ENCODE data around the gene TACR1. TPM values are rescaled to one million over a fixed set of nuclear protein-coding genes. Genes with fewer than 3 reads are reported as not detected.

Gene TACR1
- total and polyA plus RNA-seq, 2 experiments from 2014 or later = 3.5 to 7.3 TPM

DNA sequence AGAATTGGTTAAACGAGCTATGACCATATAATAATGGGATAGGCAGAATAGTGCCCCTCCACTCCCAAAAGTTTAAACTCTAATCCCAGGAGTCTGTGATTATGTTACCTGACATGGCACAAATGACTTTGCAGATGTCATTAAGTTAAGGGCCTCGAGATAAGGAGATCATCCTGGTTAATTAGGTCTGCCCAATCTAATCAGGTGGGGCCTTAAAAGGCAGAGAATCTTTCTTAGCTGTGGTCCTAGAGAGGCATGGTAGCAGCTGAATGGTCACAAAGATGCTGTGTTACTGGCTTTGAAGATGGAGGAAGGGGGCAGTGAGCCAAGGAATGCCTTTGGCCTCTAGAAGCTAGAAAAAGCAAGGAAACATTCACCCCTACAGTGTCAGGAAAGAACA is 31.1 kb downstream of the TACR1 start:
- Histone ChIP-seq H2AFZ (no peak overlapping the region), H3F3A (replicated peaks; ENCODE audit: low read depth) (no peaks in the 10 kb centered on the region), H3K27ac (ENCODE audit: low read depth) (no peak overlapping the region), H3K36me3 (ENCODE audit: insufficient read depth) (no peaks in the 10 kb centered on the region), H3K79me2 (replicated peaks; ENCODE audit: insufficient read depth) (no peaks in the 10 kb centered on the region), H3K4me2 (no peak overlapping the region), H3K27me3 (ENCODE audit: insufficient read depth) (no peaks in the 10 kb centered on the region), H4K20me1 (replicated peaks; ENCODE audit: insufficient read depth) (no peaks in the 10 kb centered on the region), H3K4me3 (no peak overlapping the region), H3K4me1 (ENCODE audit: insufficient read depth) (peaks cover 17% of the 10 kb centered on the region), H3K9me2 (ENCODE audit: insufficient read depth) (no peaks in the 10 kb centered on the region)
- Mint-ChIP-seq H3K4me1 (peaks cover 13% of the 10 kb centered on the region), H3K27ac (no peak overlapping the region), H3K9me3 (peaks cover 20% of the 10 kb centered on the region), H3K27me3 (ENCODE audit: insufficient read depth, low read depth, poor library complexity) (peaks cover 1% of the 10 kb centered on the region), H3K4me3 (no peak overlapping the region), H3K36me3 (ENCODE audit: low read depth) (peaks cover 24% of the 10 kb centered on the region; the same call in 2 of the 3 replicates)
- no peak for DNase-seq (ENCODE audit: low spot score)
- no peak for ATAC-seq
- TF ChIP-seq EZH2phosphoT487 (IDR thresholded peaks at IDR 0.05; ENCODE audit: unreplicated experiment) (no peak), EZH2 (IDR thresholded peaks at IDR 0.05; ENCODE audit: low read depth, unreplicated experiment) (no peak), STAT1 (IDR thresholded peaks at IDR 0.05; ENCODE audit: unreplicated experiment) (no peak)
- TF ChIP-seq, protein P1, sequence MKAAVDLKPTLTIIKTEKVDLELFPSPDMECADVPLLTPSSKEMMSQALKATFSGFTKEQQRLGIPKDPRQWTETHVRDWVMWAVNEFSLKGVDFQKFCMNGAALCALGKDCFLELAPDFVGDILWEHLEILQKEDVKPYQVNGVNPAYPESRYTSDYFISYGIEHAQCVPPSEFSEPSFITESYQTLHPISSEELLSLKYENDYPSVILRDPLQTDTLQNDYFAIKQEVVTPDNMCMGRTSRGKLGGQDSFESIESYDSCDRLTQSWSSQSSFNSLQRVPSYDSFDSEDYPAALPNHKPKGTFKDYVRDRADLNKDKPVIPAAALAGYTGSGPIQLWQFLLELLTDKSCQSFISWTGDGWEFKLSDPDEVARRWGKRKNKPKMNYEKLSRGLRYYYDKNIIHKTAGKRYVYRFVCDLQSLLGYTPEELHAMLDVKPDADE (IDR thresholded peaks at IDR 0.05) = no peak
- TF ChIP-seq, protein P2, sequence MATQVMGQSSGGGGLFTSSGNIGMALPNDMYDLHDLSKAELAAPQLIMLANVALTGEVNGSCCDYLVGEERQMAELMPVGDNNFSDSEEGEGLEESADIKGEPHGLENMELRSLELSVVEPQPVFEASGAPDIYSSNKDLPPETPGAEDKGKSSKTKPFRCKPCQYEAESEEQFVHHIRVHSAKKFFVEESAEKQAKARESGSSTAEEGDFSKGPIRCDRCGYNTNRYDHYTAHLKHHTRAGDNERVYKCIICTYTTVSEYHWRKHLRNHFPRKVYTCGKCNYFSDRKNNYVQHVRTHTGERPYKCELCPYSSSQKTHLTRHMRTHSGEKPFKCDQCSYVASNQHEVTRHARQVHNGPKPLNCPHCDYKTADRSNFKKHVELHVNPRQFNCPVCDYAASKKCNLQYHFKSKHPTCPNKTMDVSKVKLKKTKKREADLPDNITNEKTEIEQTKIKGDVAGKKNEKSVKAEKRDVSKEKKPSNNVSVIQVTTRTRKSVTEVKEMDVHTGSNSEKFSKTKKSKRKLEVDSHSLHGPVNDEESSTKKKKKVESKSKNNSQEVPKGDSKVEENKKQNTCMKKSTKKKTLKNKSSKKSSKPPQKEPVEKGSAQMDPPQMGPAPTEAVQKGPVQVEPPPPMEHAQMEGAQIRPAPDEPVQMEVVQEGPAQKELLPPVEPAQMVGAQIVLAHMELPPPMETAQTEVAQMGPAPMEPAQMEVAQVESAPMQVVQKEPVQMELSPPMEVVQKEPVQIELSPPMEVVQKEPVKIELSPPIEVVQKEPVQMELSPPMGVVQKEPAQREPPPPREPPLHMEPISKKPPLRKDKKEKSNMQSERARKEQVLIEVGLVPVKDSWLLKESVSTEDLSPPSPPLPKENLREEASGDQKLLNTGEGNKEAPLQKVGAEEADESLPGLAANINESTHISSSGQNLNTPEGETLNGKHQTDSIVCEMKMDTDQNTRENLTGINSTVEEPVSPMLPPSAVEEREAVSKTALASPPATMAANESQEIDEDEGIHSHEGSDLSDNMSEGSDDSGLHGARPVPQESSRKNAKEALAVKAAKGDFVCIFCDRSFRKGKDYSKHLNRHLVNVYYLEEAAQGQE (IDR thresholded peaks at IDR 0.05; ENCODE audit: unreplicated experiment) = no peak
- TF ChIP-seq, protein P3, sequence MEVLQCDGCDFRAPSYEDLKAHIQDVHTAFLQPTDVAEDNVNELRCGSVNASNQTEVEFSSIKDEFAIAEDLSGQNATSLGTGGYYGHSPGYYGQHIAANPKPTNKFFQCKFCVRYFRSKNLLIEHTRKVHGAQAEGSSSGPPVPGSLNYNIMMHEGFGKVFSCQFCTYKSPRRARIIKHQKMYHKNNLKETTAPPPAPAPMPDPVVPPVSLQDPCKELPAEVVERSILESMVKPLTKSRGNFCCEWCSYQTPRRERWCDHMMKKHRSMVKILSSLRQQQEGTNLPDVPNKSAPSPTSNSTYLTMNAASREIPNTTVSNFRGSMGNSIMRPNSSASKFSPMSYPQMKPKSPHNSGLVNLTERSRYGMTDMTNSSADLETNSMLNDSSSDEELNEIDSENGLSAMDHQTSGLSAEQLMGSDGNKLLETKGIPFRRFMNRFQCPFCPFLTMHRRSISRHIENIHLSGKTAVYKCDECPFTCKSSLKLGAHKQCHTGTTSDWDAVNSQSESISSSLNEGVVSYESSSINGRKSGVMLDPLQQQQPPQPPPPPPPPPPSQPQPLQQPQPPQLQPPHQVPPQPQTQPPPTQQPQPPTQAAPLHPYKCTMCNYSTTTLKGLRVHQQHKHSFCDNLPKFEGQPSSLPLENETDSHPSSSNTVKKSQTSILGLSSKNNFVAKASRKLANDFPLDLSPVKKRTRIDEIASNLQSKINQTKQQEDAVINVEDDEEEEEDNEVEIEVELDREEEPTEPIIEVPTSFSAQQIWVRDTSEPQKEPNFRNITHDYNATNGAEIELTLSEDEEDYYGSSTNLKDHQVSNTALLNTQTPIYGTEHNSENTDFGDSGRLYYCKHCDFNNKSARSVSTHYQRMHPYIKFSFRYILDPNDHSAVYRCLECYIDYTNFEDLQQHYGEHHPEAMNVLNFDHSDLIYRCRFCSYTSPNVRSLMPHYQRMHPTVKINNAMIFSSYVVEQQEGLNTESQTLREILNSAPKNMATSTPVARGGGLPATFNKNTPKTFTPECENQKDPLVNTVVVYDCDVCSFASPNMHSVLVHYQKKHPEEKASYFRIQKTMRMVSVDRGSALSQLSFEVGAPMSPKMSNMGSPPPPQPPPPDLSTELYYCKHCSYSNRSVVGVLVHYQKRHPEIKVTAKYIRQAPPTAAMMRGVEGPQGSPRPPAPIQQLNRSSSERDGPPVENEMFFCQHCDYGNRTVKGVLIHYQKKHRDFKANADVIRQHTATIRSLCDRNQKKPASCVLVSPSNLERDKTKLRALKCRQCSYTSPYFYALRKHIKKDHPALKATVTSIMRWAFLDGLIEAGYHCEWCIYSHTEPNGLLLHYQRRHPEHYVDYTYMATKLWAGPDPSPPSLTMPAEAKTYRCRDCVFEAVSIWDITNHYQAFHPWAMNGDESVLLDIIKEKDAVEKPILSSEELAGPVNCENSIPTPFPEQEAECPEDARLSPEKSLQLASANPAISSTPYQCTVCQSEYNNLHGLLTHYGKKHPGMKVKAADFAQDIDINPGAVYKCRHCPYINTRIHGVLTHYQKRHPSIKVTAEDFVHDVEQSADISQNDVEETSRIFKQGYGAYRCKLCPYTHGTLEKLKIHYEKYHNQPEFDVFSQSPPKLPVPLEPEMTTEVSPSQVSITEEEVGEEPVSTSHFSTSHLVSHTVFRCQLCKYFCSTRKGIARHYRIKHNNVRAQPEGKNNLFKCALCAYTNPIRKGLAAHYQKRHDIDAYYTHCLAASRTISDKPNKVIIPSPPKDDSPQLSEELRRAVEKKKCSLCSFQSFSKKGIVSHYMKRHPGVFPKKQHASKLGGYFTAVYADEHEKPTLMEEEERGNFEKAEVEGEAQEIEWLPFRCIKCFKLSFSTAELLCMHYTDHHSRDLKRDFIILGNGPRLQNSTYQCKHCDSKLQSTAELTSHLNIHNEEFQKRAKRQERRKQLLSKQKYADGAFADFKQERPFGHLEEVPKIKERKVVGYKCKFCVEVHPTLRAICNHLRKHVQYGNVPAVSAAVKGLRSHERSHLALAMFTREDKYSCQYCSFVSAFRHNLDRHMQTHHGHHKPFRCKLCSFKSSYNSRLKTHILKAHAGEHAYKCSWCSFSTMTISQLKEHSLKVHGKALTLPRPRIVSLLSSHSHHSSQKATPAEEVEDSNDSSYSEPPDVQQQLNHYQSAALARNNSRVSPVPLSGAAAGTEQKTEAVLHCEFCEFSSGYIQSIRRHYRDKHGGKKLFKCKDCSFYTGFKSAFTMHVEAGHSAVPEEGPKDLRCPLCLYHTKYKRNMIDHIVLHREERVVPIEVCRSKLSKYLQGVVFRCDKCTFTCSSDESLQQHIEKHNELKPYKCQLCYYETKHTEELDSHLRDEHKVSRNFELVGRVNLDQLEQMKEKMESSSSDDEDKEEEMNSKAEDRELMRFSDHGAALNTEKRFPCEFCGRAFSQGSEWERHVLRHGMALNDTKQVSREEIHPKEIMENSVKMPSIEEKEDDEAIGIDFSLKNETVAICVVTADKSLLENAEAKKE (CRISPR knock-in tag; IDR thresholded peaks at IDR 0.05) = no peak

All from GM23338 (cell line).